Measurements from ENCODE around the gene B9D2. TPM values are rescaled to one million over a fixed set of nuclear protein-coding genes. Genes with fewer than 3 reads are reported as not detected.

The B9D2 gene
- total RNA-seq, 6 experiments from 2014 or later = 1.7 to 4.4 (median 2.6) TPM

DNA sequence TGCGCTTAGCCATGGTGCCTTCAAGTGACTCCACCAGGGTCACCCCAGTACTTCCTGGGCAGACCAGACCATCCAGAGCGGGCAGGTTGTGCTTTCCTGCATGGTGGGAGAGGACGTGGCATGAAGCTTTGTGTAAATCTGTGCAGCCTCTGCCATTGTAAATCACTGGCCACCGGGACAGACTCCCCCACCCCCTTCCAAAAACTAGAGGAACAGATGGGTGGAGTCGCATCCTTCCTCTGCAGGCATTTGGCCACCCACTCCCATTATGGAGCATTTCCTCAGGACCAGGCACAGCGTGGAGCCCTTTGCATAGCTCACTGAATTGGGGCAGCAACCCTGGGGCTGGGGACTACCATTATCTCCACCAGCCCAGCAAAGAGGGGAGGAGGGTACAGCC is 41.8 kb upstream of the B9D2 start:
- H3K9me3 ChIP-seq = no peaks in the 10 kb centered on the region
- no peak for ATAC-seq
- intact Hi-C loops (cut with DNase I) = no loop called here
- no peak overlapping the region for H3K4me3 ChIP-seq
- no peak for DNase-seq
- TF ChIP-seq POLR2A (IDR thresholded peaks at IDR 0.05) = no peak
- TF ChIP-seq, protein P1, sequence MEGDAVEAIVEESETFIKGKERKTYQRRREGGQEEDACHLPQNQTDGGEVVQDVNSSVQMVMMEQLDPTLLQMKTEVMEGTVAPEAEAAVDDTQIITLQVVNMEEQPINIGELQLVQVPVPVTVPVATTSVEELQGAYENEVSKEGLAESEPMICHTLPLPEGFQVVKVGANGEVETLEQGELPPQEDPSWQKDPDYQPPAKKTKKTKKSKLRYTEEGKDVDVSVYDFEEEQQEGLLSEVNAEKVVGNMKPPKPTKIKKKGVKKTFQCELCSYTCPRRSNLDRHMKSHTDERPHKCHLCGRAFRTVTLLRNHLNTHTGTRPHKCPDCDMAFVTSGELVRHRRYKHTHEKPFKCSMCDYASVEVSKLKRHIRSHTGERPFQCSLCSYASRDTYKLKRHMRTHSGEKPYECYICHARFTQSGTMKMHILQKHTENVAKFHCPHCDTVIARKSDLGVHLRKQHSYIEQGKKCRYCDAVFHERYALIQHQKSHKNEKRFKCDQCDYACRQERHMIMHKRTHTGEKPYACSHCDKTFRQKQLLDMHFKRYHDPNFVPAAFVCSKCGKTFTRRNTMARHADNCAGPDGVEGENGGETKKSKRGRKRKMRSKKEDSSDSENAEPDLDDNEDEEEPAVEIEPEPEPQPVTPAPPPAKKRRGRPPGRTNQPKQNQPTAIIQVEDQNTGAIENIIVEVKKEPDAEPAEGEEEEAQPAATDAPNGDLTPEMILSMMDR (IDR thresholded peaks at IDR 0.05) = no peak
- H3K27ac ChIP-seq = no peak overlapping the region
- H3K36me3 ChIP-seq = no peaks in the 10 kb centered on the region
- peaks cover 0 to 25% (median 8%) of the 10 kb centered on the region in 4 donors for H3K4me1 ChIP-seq
- no peaks in the 10 kb centered on the region for H3K27me3 ChIP-seq
- WGBS (ENCODE audit: insufficient coverage, low coverage, low lambda C conversion rate, missing lambda C conversion rate) = 71% methylated on average over 1 of the region's 6 CpGs

DNA sequence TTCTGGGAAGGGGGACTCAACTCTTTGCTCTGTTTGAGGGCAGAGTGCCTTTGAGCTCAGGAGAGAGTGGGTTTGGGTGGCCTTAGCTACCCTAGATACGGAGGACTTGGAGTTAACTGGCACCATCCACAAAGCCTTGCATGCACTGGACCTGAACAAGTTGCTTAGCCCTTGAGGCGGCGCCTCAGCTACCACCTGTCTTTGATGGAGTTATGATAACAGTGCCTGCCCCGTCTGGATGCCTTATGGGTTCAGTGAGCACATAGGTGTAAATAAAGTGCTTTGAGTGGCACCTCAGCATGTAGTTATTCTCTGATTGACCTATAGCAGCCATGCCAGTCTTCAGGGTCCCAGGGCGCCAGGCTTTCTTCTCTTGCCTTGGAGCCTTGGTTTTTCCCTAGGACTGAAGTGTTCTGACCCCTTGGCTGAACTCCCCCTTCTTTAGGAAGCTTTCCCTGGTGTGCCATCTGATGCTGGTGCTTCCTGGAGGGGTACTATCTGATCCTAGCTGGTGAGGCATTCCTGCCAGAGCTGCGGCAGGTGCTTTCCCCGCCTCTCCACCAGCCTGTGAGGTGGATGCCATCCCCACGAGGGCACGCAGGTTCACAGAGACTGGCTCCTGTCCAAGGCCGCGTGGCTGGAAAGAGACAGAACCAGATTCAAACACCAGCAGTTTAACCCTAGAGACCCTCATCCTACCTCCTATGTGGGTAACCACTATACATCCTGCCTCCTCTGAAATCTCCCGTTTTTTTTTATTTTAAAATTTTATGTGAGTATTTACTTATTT is 39.4 kb upstream of the B9D2 start:
- Histone ChIP-seq H3K27ac (no peak overlapping the region), H3K27me3 (no peaks in the 10 kb centered on the region), H3K4me1 (peaks cover 0 to 14% (median 3%) of the 10 kb centered on the region in 4 donors), H3K4me3 (no peak overlapping the region), H3K36me3 (no peaks in the 10 kb centered on the region), H3K9me3 (no peaks in the 10 kb centered on the region)
- 44% methylated on average over 9 of the region's 12 CpGs for WGBS (ENCODE audit: insufficient coverage, low coverage, low lambda C conversion rate, missing lambda C conversion rate)
- no peak for TF ChIP-seq POLR2A (IDR thresholded peaks at IDR 0.05)
- TF ChIP-seq, protein P1 (IDR thresholded peaks at IDR 0.05) = no peak
- peak in 2 of 4 donors; percentile 18 to 48 for ATAC-seq
- peak in 1 of 3 donors; percentile 27 for DNase-seq
- intact Hi-C loops (cut with DNase I) = no loop called here

DNA sequence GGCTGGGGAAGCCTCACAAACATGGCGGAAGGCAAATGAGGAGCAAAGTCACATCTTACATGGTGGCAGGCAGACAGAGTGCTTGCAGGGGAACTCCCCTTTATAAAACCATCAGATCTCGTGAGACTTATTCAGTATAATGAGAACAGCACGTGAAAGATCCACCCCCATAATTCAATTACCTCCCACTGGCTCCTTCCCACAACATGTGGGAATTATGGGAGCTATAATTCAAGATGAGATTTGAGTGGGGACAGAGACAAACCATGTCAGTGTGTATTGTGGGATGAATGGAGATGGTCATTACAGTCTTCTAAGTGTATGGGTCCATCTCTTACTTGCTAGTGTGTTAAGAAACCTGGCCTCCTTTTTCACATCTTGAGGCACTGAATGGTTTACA is 38.1 kb upstream of the B9D2 start:
- Histone ChIP-seq H3K27ac (no peak overlapping the region), H3K36me3 (no peaks in the 10 kb centered on the region), H3K27me3 (no peaks in the 10 kb centered on the region), H3K4me3 (no peak overlapping the region), H3K4me1 (peaks cover 0 to 16% (median 4%) of the 10 kb centered on the region in 4 donors), H3K9me3 (no peaks in the 10 kb centered on the region)
- TF ChIP-seq, protein P1 (IDR thresholded peaks at IDR 0.05) = no peak
- no peak for TF ChIP-seq POLR2A (IDR thresholded peaks at IDR 0.05)
- no peak for DNase-seq
- intact Hi-C loops (cut with DNase I) = no loop called here
- no peak for ATAC-seq
- 80% methylated on average over 3 of the region's 3 CpGs for WGBS (ENCODE audit: insufficient coverage, low coverage, low lambda C conversion rate, missing lambda C conversion rate)

DNA sequence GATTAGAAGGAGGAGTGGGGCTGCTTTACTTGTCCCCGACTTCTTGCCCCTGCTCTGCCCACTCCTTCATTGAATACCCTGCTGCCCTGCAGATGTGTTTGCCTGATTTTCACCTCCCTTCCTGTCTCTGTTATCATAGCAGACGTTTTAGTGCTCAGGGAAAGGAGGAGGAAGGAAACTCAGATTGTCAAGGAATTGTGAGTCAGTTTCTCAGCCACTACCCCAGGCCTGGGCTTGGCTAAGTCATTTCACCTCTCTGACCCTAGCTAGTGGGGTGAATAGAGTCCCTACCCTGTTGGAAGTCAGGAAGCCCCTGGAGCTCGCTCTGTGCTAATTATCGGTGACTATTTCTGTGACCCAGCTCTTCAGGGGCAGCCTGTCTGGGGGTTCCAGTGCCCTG is 37.5 kb upstream of the B9D2 start:
- no peaks in the 10 kb centered on the region for H3K36me3 ChIP-seq
- no peak overlapping the region for H3K27ac ChIP-seq
- no peaks in the 10 kb centered on the region for H3K27me3 ChIP-seq
- no peaks in the 10 kb centered on the region for H3K9me3 ChIP-seq
- intact Hi-C loops (cut with DNase I) = no loop called here
- DNase-seq (no peak), ATAC-seq (peak in 1 of 4 donors; percentile 33)
- 80% methylated on average over 3 of the region's 4 CpGs for WGBS (ENCODE audit: insufficient coverage, low coverage, low lambda C conversion rate, missing lambda C conversion rate)
- peaks cover 0 to 18% (median 4%) of the 10 kb centered on the region in 4 donors for H3K4me1 ChIP-seq
- TF ChIP-seq POLR2A (IDR thresholded peaks at IDR 0.05) = no peak
- TF ChIP-seq, protein P1 (IDR thresholded peaks at IDR 0.05) = no peak
- H3K4me3 ChIP-seq = no peak overlapping the region
